HL-60 (cell line): ENCODE results near the gene CATSPER4.

Source experiments
- GABPA ChIP-seq: IDR thresholded peaks from 2 replicates; pipeline ENCODE4 v1.6.1; 2012; ENCODE audit warnings: low read depth
- POLR2AphosphoS5 ChIP-seq: IDR thresholded peaks from 2 replicates; pipeline ENCODE4 v1.6.1; 2012; ENCODE audit warnings: low read depth
- SPI1 ChIP-seq: IDR thresholded peaks from 2 replicates; pipeline ENCODE4 v1.6.1; 2012; ENCODE audit warnings: low read depth, mild to moderate bottlenecking, borderline replicate concordance
- TF ChIP-seq, protein P1 (sequence below): IDR thresholded peaks from one replicate; pipeline ENCODE4 v1.5.1; 2011; ENCODE audit warnings: low read length, control low read depth, inconsistent platforms; ENCODE audit not compliant: insufficient read depth
- TF ChIP-seq, protein P2 (sequence below): IDR thresholded peaks from 2 replicates; pipeline ENCODE4 v1.6.1; 2012; ENCODE audit warnings: low read depth; ENCODE audit not compliant: insufficient replicate concordance

DNA sequence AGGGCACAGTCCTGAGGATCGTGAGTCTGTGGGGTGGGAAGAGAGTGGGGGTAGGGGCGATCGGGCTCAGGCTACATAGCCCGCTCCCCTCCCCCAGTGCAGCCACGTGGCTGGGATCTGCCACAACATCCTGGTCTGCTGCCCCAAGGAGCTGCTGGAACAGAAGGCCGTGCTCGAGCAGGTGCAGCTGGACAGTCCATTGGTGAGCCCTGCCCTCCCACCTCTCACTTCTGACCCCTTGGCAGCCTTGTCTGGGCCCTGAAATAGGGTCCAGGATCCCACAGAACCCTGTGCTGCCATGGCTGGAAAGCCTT is 8.1 kb upstream of the CATSPER4 start:
- TF ChIP-seq, protein P1, sequence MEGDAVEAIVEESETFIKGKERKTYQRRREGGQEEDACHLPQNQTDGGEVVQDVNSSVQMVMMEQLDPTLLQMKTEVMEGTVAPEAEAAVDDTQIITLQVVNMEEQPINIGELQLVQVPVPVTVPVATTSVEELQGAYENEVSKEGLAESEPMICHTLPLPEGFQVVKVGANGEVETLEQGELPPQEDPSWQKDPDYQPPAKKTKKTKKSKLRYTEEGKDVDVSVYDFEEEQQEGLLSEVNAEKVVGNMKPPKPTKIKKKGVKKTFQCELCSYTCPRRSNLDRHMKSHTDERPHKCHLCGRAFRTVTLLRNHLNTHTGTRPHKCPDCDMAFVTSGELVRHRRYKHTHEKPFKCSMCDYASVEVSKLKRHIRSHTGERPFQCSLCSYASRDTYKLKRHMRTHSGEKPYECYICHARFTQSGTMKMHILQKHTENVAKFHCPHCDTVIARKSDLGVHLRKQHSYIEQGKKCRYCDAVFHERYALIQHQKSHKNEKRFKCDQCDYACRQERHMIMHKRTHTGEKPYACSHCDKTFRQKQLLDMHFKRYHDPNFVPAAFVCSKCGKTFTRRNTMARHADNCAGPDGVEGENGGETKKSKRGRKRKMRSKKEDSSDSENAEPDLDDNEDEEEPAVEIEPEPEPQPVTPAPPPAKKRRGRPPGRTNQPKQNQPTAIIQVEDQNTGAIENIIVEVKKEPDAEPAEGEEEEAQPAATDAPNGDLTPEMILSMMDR: no peak
- TF ChIP-seq POLR2AphosphoS5: no peak
- no peak for TF ChIP-seq SPI1
- TF ChIP-seq, protein P2, sequence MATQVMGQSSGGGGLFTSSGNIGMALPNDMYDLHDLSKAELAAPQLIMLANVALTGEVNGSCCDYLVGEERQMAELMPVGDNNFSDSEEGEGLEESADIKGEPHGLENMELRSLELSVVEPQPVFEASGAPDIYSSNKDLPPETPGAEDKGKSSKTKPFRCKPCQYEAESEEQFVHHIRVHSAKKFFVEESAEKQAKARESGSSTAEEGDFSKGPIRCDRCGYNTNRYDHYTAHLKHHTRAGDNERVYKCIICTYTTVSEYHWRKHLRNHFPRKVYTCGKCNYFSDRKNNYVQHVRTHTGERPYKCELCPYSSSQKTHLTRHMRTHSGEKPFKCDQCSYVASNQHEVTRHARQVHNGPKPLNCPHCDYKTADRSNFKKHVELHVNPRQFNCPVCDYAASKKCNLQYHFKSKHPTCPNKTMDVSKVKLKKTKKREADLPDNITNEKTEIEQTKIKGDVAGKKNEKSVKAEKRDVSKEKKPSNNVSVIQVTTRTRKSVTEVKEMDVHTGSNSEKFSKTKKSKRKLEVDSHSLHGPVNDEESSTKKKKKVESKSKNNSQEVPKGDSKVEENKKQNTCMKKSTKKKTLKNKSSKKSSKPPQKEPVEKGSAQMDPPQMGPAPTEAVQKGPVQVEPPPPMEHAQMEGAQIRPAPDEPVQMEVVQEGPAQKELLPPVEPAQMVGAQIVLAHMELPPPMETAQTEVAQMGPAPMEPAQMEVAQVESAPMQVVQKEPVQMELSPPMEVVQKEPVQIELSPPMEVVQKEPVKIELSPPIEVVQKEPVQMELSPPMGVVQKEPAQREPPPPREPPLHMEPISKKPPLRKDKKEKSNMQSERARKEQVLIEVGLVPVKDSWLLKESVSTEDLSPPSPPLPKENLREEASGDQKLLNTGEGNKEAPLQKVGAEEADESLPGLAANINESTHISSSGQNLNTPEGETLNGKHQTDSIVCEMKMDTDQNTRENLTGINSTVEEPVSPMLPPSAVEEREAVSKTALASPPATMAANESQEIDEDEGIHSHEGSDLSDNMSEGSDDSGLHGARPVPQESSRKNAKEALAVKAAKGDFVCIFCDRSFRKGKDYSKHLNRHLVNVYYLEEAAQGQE: no peak
- no peak for TF ChIP-seq GABPA
